22Rv1 (cell line): Measurements from ENCODE around the gene SET.

Experiments
- CTCF ChIP-seq: fragments of 450-650 bp; IDR thresholded peaks from 2 replicates; pipeline ENCODE4 v1.5.1; 2017; ENCODE audit warnings: mild to moderate bottlenecking
- ZFX ChIP-seq: fragments of 450-650 bp; IDR thresholded peaks from 2 replicates; pipeline ENCODE4 v1.6.1; 2017; ENCODE audit warnings: antibody characterized with exemption, borderline replicate concordance

GRCh38 chr9:128723352-128723865 lies 34.4 kb downstream of the SET start:
- TF ChIP-seq CTCF: no peak
- no peak for TF ChIP-seq ZFX
